H1 (cell line): ENCODE data around the gene KCNE1. TPM values are rescaled to one million over a fixed set of nuclear protein-coding genes. Genes with fewer than 3 reads are reported as not detected.
A peak's percentile ranks its signal among the peaks of the same experiment; 100 is the strongest.

ENCODE experiments used
- CTCF ChIA-PET: fragments of 300-600 bp; sonication (Branson Sonifier 250); formaldehyde crosslinking; loops from one replicate; lab custom pipeline; 2021; ENCODE audit not compliant: partially characterized antibody; lab: Charles Lee
- POLR2A ChIA-PET: fragments of 300-600 bp; sonication (Branson Sonifier 250); formaldehyde crosslinking; loops from one replicate; lab custom pipeline; 2021; ENCODE audit warnings: inconsistent platforms; ENCODE audit not compliant: partially characterized antibody; lab: Charles Lee
- DNase-seq, 2 experiments: peaks; one replicate each; pipeline versions ENCODE4 v3.0.0 to v3.0.0-alpha.2; 2010 to 2022; ENCODE audit warnings: low spot score in 2 of 2, low read depth in 1 of 2, mixed read lengths in 1 of 2
- FAIRE-seq: peaks from 2 replicates; lab custom pipeline; 2011; peaks lifted over from hg19 to GRCh38; lab: Jason Lieb, UNC
- H2AFZ ChIP-seq: 2 replicates; pipeline ENCODE4 v1.8.1; 2012; ENCODE audit warnings: low read length, inconsistent platforms
- H2AK5ac ChIP-seq: 2 replicates; pipeline ENCODE4 v1.6.1; 2013; ENCODE audit warnings: low read depth, low read length
- H2BK120ac ChIP-seq: replicated peaks from 2 replicates; pipeline ENCODE3; 2013; ENCODE audit warnings: low read depth, low read length, inconsistent platforms
- H2BK12ac ChIP-seq: 2 replicates; pipeline ENCODE4 v1.6.1; 2013; ENCODE audit warnings: low read depth, low read length
- H2BK15ac ChIP-seq: 2 replicates; pipeline ENCODE4 v1.6.1; 2013; ENCODE audit warnings: low read length
- H2BK20ac ChIP-seq: 2 replicates; pipeline ENCODE4 v1.6.1; 2013; ENCODE audit warnings: low read length
- H2BK5ac ChIP-seq: 2 replicates; pipeline ENCODE4 v1.6.1; 2013; ENCODE audit warnings: low read depth, low read length
- H3K14ac ChIP-seq: 2 replicates; pipeline ENCODE4 v1.6.1; 2013; ENCODE audit warnings: inconsistent platforms; ENCODE audit not compliant: insufficient read length
- H3K18ac ChIP-seq: 2 replicates; pipeline ENCODE4 v1.6.1; 2013; ENCODE audit warnings: low read length; ENCODE audit errors: extremely low read depth
- H3K23ac ChIP-seq: 2 replicates; pipeline ENCODE4 v1.6.1; 2013; ENCODE audit warnings: inconsistent platforms; ENCODE audit not compliant: insufficient read length
- H3K23me2 ChIP-seq: 2 replicates; pipeline ENCODE4 v1.6.1; 2013; ENCODE audit warnings: low read depth, low read length
- H3K27ac ChIP-seq: 2 replicates; pipeline ENCODE4 v1.6.1; 2011; ENCODE audit warnings: low read depth, low read length, inconsistent platforms
- H3K27me3 ChIP-seq, 4 experiments: replicated peaks in 1 of 4; 1 replicate in 1 of 4; 2 replicates in 3 of 4; pipeline versions ENCODE4 v1.6.1 to v1.8.1; 2011 to 2013; ENCODE audit warnings: low read length in 3 of 4, mild to moderate bottlenecking in 3 of 4, inconsistent platforms in 2 of 4, mixed read lengths in 2 of 4, moderate library complexity in 1 of 4; ENCODE audit not compliant: control insufficient read depth in 3 of 4, insufficient read depth in 3 of 4; ENCODE audit errors: extremely low read depth in 1 of 4
- H3K36me3 ChIP-seq, 4 experiments: 2 replicates each; pipeline versions ENCODE4 v1.6.1 to v1.8.1; 2011 to 2013; ENCODE audit warnings: mild to moderate bottlenecking in 4 of 4, low read length in 3 of 4, moderate library complexity in 2 of 4, control low read depth in 1 of 4, inconsistent platforms in 1 of 4; ENCODE audit not compliant: insufficient read depth in 4 of 4, control insufficient read depth in 2 of 4
- H3K4ac ChIP-seq: replicated peaks from 2 replicates; pipeline ENCODE3; 2013; ENCODE audit warnings: low read length, low read depth, mixed read lengths, inconsistent platforms; ENCODE audit not compliant: insufficient read length
- H3K4me1 ChIP-seq, 4 experiments: replicated peaks in 1 of 4; 1 replicate in 1 of 4; 2 replicates in 3 of 4; pipeline versions ENCODE4 v1.6.1 to v1.8.1; 2011 to 2013; ENCODE audit warnings: low read length in 3 of 4, inconsistent platforms in 2 of 4, mixed read lengths in 1 of 4; ENCODE audit not compliant: insufficient read depth in 4 of 4, control insufficient read depth in 3 of 4
- H3K4me2 ChIP-seq, 2 experiments: 2 replicates each; pipeline versions ENCODE4 v1.6.1 to v1.8.1; 2011 to 2013; ENCODE audit warnings: low read depth in 2 of 2, low read length in 2 of 2, control low read depth in 1 of 2, inconsistent platforms in 1 of 2, mild to moderate bottlenecking in 1 of 2; ENCODE audit not compliant: insufficient read depth in 1 of 2
- H3K4me3 ChIP-seq, 4 experiments: fragments of 200-600, 300-600 bp in 1 of 4; sonication (generic), shearing (Covaris generic), sonication (Bioruptor Twin) in 1 of 4; 2 replicates each; pipeline versions ENCODE4 v1.5.1 to v1.8.1; 2011 to 2016; ENCODE audit warnings: low read length in 4 of 4, low read depth in 3 of 4, control low read depth in 2 of 4, inconsistent platforms in 2 of 4, mild to moderate bottlenecking in 2 of 4, mixed read lengths in 1 of 4, moderate library complexity in 1 of 4; ENCODE audit not compliant: insufficient read depth in 2 of 4; ENCODE audit errors: extremely low read depth in 1 of 4
- H3K56ac ChIP-seq: replicated peaks from 2 replicates; pipeline ENCODE3; 2013; ENCODE audit warnings: low read depth, mild to moderate bottlenecking, mixed read lengths, low read length, inconsistent platforms; ENCODE audit not compliant: insufficient read length
- H3K79me1 ChIP-seq: 2 replicates; pipeline ENCODE4 v1.6.1; 2013; ENCODE audit warnings: low read depth, low read length, control low read depth
- H3K79me2 ChIP-seq, 2 experiments: 2 replicates each; pipeline versions ENCODE4 v1.6.1 to v1.8.1; 2012 to 2013; ENCODE audit warnings: low read length in 2 of 2, mild to moderate bottlenecking in 2 of 2, inconsistent platforms in 1 of 2; ENCODE audit not compliant: insufficient read depth in 2 of 2, control insufficient read depth in 1 of 2
- H3K9ac ChIP-seq, 4 experiments: replicated peaks in 1 of 4; 1 replicate in 1 of 4; 2 replicates in 3 of 4; pipeline versions ENCODE4 v1.6.1 to v1.8.1; 2011 to 2013; ENCODE audit warnings: low read depth in 3 of 4, low read length in 3 of 4, control low read depth in 2 of 4, mild to moderate bottlenecking in 2 of 4, moderate library complexity in 2 of 4, inconsistent platforms in 1 of 4; ENCODE audit errors: extremely low read depth in 1 of 4
- H3K9me3 ChIP-seq, 2 experiments: 2 replicates each; pipeline versions ENCODE4 v1.6.1 to v1.8.1; 2012 to 2013; ENCODE audit warnings: mild to moderate bottlenecking in 2 of 2, moderate library complexity in 2 of 2, control low read depth in 1 of 2, inconsistent platforms in 1 of 2, low read depth in 1 of 2, low read length in 1 of 2, mixed read lengths in 1 of 2; ENCODE audit not compliant: insufficient read depth in 2 of 2
- H4K20me1 ChIP-seq, 2 experiments: replicated peaks in 1 of 2; 2 replicates each; pipeline versions ENCODE3 to v1.8.1; 2011 to 2013; ENCODE audit warnings: inconsistent platforms in 2 of 2, low read length in 2 of 2, mild to moderate bottlenecking in 1 of 2; ENCODE audit not compliant: insufficient read depth in 2 of 2, control insufficient read depth in 1 of 2
- H4K5ac ChIP-seq: 2 replicates; pipeline ENCODE4 v1.6.1; 2013; ENCODE audit warnings: low read length, low read depth, mixed read lengths, inconsistent platforms; ENCODE audit not compliant: insufficient read length
- H4K8ac ChIP-seq: 2 replicates; pipeline ENCODE4 v1.8.0; 2013; ENCODE audit warnings: mild to moderate bottlenecking, moderate library complexity, low read length, inconsistent platforms; ENCODE audit not compliant: insufficient read depth; ENCODE audit errors: extremely low read depth
- H4K91ac ChIP-seq: replicated peaks from 2 replicates; pipeline ENCODE3; 2013; ENCODE audit warnings: low read length, mixed read lengths, inconsistent platforms; ENCODE audit not compliant: insufficient read length
- CREB1 ChIP-seq: IDR thresholded peaks from 2 replicates; pipeline ENCODE4 v1.6.1; 2012; ENCODE audit warnings: inconsistent platforms
- CTCF ChIP-seq, 3 experiments: IDR thresholded peaks; 1 replicate in 2 of 3; 2 replicates in 1 of 3; pipeline versions ENCODE4 v1.5.1 to v1.6.1; 2011; ENCODE audit warnings: low read length in 3 of 3, mild to moderate bottlenecking in 3 of 3, inconsistent platforms in 2 of 3, low read depth in 1 of 3, moderate library complexity in 1 of 3; ENCODE audit not compliant: insufficient read depth in 1 of 3; ENCODE audit errors: control extremely low read depth in 1 of 3
- FOSL1 ChIP-seq: IDR thresholded peaks from 2 replicates; pipeline ENCODE4 v1.6.1; 2011; ENCODE audit warnings: mild to moderate bottlenecking, low read depth, low read length, moderate library complexity; ENCODE audit not compliant: insufficient read depth
- GTF2F1 ChIP-seq: IDR thresholded peaks from 2 replicates; pipeline ENCODE4 v1.6.1; 2012; ENCODE audit warnings: low read depth, low read length, improper control_type of control experiment, borderline replicate concordance
- MAX ChIP-seq: IDR thresholded peaks from 2 replicates; pipeline ENCODE4 v1.6.1; 2012; ENCODE audit warnings: inconsistent platforms
- RAD21 ChIP-seq, 2 experiments: IDR thresholded peaks in 1 of 2; conservative IDR thresholded peaks in 1 of 2; 2 replicates each; pipeline ENCODE4 v1.6.1; 2011; ENCODE audit warnings: low read depth in 2 of 2, low read length in 2 of 2, improper control_type of control experiment in 1 of 2, inconsistent platforms in 1 of 2, mild to moderate bottlenecking in 1 of 2, moderate library complexity in 1 of 2
- TAF7 ChIP-seq: optimal IDR thresholded peaks from 2 replicates; pipeline ENCODE3; 2011; ENCODE audit warnings: low read depth, mild to moderate bottlenecking, inconsistent platforms, low read length, moderate library complexity, borderline replicate concordance
- WGBS, 2 experiments: shearing (Covaris generic) in 1 of 2; methylation state at CpG; one replicate each; pipeline versions ENCODE4 v1.1.6 to v1.1.7; 2013 to 2015; ENCODE audit warnings: low lambda C conversion rate in 2 of 2, mixed read lengths in 2 of 2, inconsistent platforms in 1 of 2, low coverage in 1 of 2, missing lambda C conversion rate in 1 of 2; ENCODE audit not compliant: insufficient replicate concordance in 2 of 2, insufficient coverage in 1 of 2, insufficient read length in 1 of 2; ENCODE audit errors: extremely low coverage in 1 of 2, missing lambda C conversion rate in 1 of 2; 5-methylcytosine and 5-hydroxymethylcytosine counted together
- polyA plus RNA-seq, 7 experiments: library from polyadenylated mRNA; depleted of rRNA in 3 of 7; stranded (reverse) in 5 of 7; unstranded in 2 of 7; fragments of >200 nt in 5 of 7; fragments of 200-250 nt in 2 of 7; gene quantifications; 1 replicate in 5 of 7; 2 replicates in 1 of 7; 4 replicates in 1 of 7; pipeline versions ENCODE4 v1.2.1 to v1.2.3, GENCODE V29; 2011 to 2013; ENCODE audit warnings: missing spikeins in 2 of 7, mixed read lengths in 2 of 7
- total RNA-seq: library from RNA; stranded (reverse); fragmentation: NEBNext Ultra II Directional; extraction: Animal tissue kit (Norgen Biotek cat#: 25700); gene quantifications from 2 replicates; pipeline ENCODE4 v1.2.1, GENCODE V29; 2021

Gene KCNE1
- total and polyA plus RNA-seq, 2 of the 8 experiments (the other 6 are each of a cell fraction or from before 2014, with no cell fraction given) = 0.08 to 0.28 TPM

DNA sequence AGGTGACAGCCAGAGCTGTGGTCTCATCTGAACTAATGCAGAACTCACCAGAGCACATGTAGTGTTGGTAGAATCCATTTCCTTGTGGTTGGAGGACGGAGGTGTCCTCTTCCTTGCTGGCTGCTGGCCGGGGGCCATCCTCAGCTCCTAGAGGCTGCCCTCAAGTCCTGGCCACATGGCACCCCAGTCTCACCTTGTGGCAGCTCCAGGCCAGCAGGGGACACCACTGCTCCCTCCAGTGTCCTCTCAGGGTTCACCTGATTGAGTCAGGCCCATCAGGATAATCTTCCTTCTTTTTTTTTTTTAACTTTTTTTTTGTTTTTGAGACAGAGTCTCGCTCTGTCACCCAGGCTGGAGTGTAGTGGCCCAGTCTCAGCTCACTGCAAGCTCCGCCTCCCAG, 2.9 kb downstream of the KCNE1 start:
- H4K8ac ChIP-seq = no peak overlapping the region
- H2AFZ ChIP-seq = no peak overlapping the region
- no peak overlapping the region for H2AK5ac ChIP-seq
- no peaks in the 10 kb centered on the region for H3K27me3 ChIP-seq
- 93% methylated on average over 4 of the region's 4 CpGs; no CpG with 5 or more reads in 1 of the 2 experiments for WGBS, 2 experiments
- H4K5ac ChIP-seq = no peak overlapping the region
- no peak overlapping the region for H3K4me2 ChIP-seq
- H3K14ac ChIP-seq = no peak overlapping the region
- no peaks in the 10 kb centered on the region for H3K79me1 ChIP-seq
- no peak overlapping the region for H3K4ac ChIP-seq
- H3K9me3 ChIP-seq = no peaks in the 10 kb centered on the region
- ChIA-PET CTCF (interaction anchor here (0.6 to 13.5 kb wide), 12 partner anchors 8 to 310 kb away, joined by 3 to 131 read pairs (median 10); partner anchors contain the start of gene RCAN1), POLR2A (no interaction called here)
- no peaks in the 10 kb centered on the region for H3K79me2 ChIP-seq
- peaks cover 2% of the 10 kb centered on the region; the same call in 1 of the 2 replicates for H3K23me2 ChIP-seq
- H2BK15ac ChIP-seq = no peak overlapping the region
- no peaks in the 10 kb centered on the region for H3K4me1 ChIP-seq
- no peak overlapping the region for H2BK20ac ChIP-seq
- no peak overlapping the region for H2BK5ac ChIP-seq
- no peaks in the 10 kb centered on the region for H4K20me1 ChIP-seq
- TF ChIP-seq MAX (peak; percentile 60), TAF7 (no peak), CREB1 (no peak), FOSL1 (no peak), CTCF (IDR thresholded peaks at IDR 0.05; ENCODE audit: control extremely low read depth in 1 of 3, insufficient read depth in 1 of 3, low read depth in 1 of 3, low read length in 3 of 3) (peak; percentile 21 to 54 (median 39); a peak in 3 of 4 replicates), GTF2F1 (no peak), RAD21 (IDR thresholded peaks at IDR 0.05 in 1 of 2, conservative IDR thresholded peaks at IDR 0.05 in 1 of 2; ENCODE audit: low read depth in 2 of 2, low read length in 2 of 2) (peak; percentile 27 to 43; a peak in 2 of 4 replicates)
- no peak overlapping the region for H2BK12ac ChIP-seq
- H4K91ac ChIP-seq = no peak overlapping the region
- no peak overlapping the region for H3K18ac ChIP-seq
- no peaks in the 10 kb centered on the region for H3K36me3 ChIP-seq
- H3K4me3 ChIP-seq = no peak overlapping the region
- DNase-seq (no peak), FAIRE-seq (no peak)
- H3K27ac ChIP-seq = no peak overlapping the region
- no peak overlapping the region for H3K23ac ChIP-seq
- no peak overlapping the region for H3K9ac ChIP-seq
- H2BK120ac ChIP-seq = no peak overlapping the region
- H3K56ac ChIP-seq = no peak overlapping the region
